Jurkat, Clone E6-1 (cell line): ENCODE measurements around the gene ZNF138.

Source experiments
- DNase-seq: peaks from one replicate; pipeline ENCODE4 v3.0.0-alpha.2; 2011; ENCODE audit warnings: low read depth, low spot score
- H3K4me3 ChIP-seq: 2 replicates; pipeline ENCODE4 v1.5.1; 2011; ENCODE audit warnings: mild to moderate bottlenecking, low read length, control low read depth, moderate library complexity

Gene ZNF138

DNA sequence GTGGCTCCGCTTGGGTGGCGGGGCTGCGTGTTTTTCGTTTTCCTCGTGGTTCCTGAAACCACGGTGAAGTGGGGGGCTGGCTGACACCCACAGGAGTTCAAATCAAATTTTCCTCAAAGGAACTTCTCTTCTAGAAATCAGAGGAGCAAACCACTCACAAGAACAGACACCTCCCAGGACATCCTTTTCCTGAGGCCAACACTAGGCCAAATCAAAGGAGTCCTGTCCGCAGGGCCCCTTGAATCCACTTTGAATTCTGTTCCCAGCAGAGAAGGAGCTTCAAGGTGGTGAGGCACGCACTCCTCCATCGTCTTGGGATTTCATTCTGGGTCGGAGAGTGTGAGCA, 78.9 kb downstream of the ZNF138 start:
- no peak overlapping the region for H3K4me3 ChIP-seq
- DNase-seq, result no peak

GRCh38 chr7:64873517-64873916, 79.3 kb downstream of the ZNF138 start:
- H3K4me3 ChIP-seq, result no peak overlapping the region
- no peak for DNase-seq

DNA sequence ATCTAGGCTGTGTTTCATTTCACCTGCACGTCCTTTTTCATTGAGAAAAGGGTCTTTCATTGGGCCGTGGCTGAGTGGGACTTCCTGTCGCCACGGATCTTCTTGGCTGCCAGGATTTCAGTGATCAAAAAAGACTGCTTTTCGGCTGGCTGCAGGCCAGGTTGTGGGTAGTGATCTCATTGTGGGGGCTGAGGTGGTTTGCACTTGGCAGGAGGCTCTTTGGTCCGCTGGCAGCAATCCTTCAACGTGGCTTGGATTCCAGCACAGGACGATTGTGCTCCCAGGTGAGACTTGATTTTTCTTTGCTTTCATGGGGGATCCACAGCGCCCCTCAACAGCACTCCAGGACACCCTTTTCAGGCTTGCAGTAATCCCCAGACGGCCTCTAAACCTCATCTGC, 79.9 kb downstream of the ZNF138 start:
- peak; percentile 45 for DNase-seq
- H3K4me3 ChIP-seq, result no peak overlapping the region

DNA sequence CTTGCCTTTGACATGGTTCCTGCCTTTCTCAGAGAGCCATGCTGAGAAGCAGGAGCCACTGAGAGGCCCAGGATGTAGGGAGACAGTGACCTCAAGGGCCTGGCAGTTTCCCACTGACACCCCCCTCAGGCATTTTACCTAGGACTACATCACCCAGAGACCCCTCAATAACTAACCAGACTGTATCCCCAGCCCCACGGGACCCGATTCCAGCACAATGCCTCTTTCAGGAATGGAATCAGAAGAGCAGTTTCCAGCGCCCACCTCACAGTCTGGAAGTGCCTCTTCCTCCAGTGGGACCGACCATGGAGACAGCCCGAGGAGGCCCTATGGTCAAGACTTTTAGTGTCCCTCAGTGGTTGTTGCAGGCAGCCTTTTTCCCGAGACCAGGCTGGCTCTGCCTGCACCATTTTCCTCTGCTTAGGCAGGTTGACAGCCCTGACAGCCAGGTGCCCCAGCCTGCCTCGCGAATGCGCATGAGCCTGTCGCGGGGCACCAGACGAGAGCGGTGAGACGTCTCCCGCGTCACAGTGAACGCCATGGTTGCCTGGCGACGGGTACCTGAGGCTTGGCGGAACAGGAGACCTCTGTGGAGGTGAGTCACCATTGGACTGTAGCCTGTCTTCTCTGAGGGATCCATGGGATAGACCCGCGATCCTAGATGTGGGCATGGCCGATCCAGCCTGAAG, 80.5 kb downstream of the ZNF138 start:
- no peak for DNase-seq
- H3K4me3 ChIP-seq, result no peak overlapping the region

- no peak for DNase-seq
- H3K4me3 ChIP-seq, result no peak overlapping the region
Observed at GRCh38 chr7:64875258-64875657, 81.0 kb downstream of the ZNF138 start.

DNA sequence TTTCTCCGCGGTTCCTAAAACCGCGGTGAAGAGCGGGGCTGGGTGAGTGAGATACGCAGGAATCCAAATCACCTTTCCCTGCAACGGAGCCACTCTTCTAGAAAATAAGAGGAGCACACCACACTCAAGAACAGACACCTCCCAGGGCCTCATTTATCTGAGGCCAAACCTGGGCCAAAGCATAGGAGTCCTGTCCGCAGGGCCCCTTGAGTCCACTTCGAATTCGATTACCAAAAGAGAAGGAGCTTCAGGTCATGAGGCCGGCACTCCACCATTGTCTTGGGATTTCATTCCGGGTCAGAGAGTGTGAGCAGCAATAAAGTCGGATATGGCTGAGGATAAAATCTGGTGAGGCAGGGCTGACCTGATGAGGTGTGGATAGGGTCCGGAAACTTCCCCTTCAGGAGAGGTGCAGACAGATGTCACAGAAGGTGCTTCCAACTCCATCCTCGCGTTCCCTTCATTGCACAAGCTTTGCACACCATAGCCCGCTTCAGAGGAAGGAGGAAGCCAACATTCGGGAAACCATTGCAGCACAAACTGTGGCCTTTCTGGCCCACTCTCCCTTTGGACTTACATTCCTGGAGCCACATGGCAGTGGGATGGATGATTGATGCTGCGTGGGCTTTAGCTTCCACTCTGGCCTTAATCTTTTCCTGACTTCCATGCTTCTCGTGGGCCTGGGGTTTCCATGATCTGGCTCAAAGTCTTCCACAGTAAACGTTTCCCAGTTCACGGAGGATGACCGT, 81.6 kb downstream of the ZNF138 start:
- H3K4me3 ChIP-seq, result no peak overlapping the region

GRCh38 chr7:64876792-64877713, 82.8 kb downstream of the ZNF138 start:
- DNase-seq, result no peak
- no peak overlapping the region for H3K4me3 ChIP-seq

More for the DNA sequence above, 81.6 kb downstream of the ZNF138 start:
- no peak for DNase-seq

GRCh38 chr7:64877714-64878610, 83.7 kb downstream of the ZNF138 start:
- H3K4me3 ChIP-seq, result no peak overlapping the region
- no peak for DNase-seq

DNA sequence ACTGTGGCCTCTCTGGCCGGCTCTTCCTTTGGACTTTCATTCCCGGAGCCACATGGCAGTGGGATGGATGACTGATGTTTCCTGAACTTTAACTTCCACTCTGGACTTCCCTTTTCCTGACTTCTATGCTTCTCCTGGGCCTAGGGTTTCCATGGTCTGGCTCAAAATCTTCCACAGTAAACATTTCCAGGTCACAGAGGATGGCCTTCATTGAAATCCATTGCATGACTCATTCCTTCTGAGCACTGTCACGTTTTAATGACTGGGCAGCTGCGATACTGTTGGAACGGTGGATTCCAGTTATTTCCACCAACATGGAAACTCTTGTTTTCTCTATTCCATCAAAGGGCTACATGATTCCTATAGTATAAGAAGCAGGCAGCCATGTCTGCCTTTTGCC, 84.5 kb downstream of the ZNF138 start:
- H3K4me3 ChIP-seq, result no peak overlapping the region
- no peak for DNase-seq

DNA sequence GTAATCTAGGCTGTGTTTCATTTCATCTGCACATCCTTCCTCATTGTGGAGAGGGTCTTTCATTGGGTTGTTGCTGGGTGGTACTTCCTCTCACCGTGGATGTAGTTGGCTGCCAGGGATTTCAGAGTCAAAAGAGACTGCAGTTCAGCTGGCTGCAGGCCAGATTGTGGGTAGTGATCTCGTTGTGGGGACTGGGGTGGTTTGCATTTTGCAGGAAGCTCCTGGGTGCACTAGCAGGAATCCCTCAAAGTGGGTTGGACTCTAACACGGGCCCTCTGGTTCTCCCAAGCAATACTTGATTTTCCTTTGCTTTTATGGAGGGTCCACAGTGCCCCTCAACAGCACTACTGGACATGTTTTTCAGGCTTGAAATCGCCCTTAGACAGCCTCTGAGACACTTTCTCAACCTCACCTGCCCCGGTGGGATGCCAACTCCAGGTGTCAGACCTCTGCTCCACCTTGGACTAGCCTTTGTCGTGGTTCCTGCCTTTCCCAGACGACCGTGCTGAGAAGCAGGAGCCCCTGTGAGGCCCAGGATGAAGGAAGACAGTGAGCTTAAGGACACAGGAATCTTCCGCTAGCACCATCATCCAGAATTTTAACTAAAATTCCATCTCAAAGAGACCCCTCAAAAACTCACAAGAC, 85.0 kb downstream of the ZNF138 start:
- H3K4me3 ChIP-seq, result no peak overlapping the region
- peak; percentile 43 for DNase-seq

DNA sequence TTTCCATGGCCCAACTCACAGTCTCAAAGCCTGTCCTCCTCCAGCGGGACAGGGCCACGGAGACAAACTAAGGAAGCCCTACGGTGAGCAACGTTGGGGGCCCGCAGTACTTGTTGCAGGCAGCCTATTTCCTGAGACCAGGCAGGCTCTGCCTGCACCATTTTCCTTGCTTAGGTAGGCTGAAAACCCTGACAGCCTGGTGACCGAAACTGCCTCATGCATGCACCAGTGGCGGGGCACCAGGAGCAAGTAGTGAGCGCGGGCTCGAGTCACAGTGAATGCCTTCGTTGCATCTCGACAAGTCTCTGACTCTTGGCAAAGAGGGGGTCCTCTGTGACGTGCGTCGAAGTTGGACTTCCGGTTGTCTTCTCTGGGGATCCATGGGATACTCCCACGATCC, 85.6 kb downstream of the ZNF138 start:
- DNase-seq, result no peak
- no peak overlapping the region for H3K4me3 ChIP-seq

- no peak overlapping the region for H3K4me3 ChIP-seq
- no peak for DNase-seq
Observed at GRCh38 chr7:64880322-64881297, 86.4 kb downstream of the ZNF138 start.

GRCh38 chr7:64881461-64882287, 87.4 kb downstream of the ZNF138 start:
- DNase-seq, result no peak
- no peak overlapping the region for H3K4me3 ChIP-seq

DNA sequence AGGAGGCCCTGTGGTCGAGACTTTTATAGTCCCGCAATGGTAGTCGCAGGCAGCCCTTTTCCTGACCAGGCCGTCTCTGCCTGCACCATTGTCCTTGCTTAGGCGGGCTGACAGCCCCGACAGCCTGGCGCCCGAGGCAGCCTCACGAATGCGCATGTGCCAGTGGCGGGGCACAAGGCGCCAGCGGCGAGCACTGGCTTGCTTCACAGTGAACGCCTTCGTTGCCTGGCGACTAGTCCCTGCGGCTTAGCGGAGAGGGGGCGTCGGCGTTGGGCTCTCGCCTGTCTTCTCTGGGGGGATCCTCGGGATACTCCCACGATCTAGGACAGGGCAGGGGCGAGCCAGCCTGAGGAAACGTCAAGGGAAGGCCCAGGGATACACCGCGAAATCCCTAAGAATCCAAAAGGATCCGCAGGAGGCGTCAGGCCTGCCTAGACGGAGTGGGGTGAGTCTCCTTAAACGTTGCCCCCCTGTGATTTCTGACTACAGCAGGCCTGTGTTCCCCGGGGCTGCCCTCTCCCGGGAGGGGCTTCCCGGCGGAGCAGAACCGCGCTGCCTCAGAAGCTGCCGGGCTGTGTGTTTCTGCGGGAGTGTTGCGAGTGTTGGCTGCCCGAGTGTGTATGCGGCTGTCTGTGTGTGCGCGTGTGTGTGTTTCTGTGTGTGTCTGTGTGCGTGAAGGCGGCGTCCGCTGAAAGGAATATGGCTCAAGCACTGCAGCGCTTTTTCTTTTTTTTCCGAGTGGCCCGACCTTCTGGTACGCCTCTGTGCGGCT, 88.3 kb downstream of the ZNF138 start:
- no peak overlapping the region for H3K4me3 ChIP-seq
- no peak for DNase-seq
